HG03064 (cell line): ENCODE results near the gene MTRFR.

Experiments used
- ATAC-seq: cut with Tn5 transposase; IDR thresholded peaks from one replicate; pipeline ENCODE4 v1.9.1; 2021; ENCODE audit warnings: low read depth; ENCODE audit not compliant: unreplicated experiment

Gene MTRFR

DNA sequence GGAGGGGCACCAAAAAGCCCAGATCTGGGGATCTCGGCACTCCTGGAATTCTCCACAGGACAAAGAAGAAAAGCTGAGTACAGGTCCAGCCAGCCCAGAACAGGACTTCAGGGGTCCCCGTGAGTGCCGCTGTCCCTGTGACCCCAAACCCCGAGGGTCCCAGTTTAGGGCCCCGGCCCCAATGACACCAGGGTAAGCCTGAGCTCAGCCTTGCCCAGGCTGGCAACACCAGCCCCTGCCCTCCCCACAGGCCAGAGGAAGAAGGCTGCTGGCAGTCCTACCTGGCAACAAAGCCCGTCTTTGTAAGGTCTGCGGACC lies 36.6 kb downstream of the MTRFR start:
- no peak for ATAC-seq

GRCh38 chr12:123270214-123271000 lies 37.2 kb downstream of the MTRFR start:
- peak; percentile 12 for ATAC-seq

- ATAC-seq: peak; percentile 52
Observed at GRCh38 chr12:123271001-123271668, 37.9 kb downstream of the MTRFR start.

GRCh38 chr12:123273166-123273565 lies 39.9 kb downstream of the MTRFR start:
- ATAC-seq: no peak

GRCh38 chr12:123278101-123278627 lies 44.9 kb downstream of the MTRFR start:
- ATAC-seq: peak; percentile 71

GRCh38 chr12:123280971-123281370 lies 47.7 kb downstream of the MTRFR start:
- ATAC-seq: no peak

GRCh38 chr12:123282111-123282510 lies 48.9 kb downstream of the MTRFR start:
- ATAC-seq: no peak

GRCh38 chr12:123283461-123283860 lies 50.2 kb downstream of the MTRFR start:
- ATAC-seq: no peak

DNA sequence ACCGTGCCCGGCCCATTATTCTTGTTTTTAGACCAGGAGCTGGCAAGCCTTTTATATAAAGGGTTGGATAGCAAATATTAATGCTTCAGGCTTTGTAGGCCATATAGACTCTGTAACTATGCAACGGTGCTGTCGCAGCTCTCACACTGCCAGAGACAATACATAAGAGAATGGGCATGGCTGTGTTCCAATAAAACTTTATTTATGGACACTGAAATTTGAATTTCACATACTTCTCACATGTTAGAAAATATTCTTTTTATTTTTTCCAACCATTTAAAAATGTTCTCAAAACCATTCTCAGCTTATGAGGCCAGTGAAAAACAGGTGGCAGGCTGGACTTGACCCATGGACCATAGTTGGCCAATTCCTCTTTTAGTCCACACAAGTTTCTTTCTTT lies 51.4 kb downstream of the MTRFR start:
- ATAC-seq: no peak

- no peak for ATAC-seq
Observed at GRCh38 chr12:123286652-123287373, 53.6 kb downstream of the MTRFR start.

GRCh38 chr12:123288751-123289346 lies 55.6 kb downstream of the MTRFR start:
- no peak for ATAC-seq

- no peak for ATAC-seq
Observed at GRCh38 chr12:123289911-123290310, 56.7 kb downstream of the MTRFR start.

- ATAC-seq: no peak
Observed at GRCh38 chr12:123293178-123293760, 60.0 kb downstream of the MTRFR start.

- ATAC-seq: no peak
Observed at GRCh38 chr12:123305136-123305535, 71.9 kb downstream of the MTRFR start.

DNA sequence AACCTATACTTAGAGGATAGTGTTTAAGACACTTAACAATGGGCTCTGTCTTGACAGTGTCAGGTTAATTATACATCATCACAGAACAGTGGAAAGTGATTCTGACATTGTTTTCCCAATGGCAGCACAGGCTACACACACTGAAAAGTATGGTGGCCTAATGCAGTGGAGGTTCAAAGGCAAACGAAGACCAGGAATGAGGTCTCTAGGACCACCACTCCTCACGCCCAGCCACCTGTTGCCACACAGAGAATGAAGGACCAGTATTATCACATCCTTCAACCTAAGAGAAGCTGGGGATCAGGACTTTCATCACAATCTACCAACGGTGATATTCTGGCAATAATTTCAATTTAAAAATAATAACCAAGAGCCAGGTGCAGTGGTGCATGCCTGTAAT lies 73.0 kb downstream of the MTRFR start:
- no peak for ATAC-seq
